HG03159 (cell line): Measurements from ENCODE around the gene RAB34.

Source experiments
- ATAC-seq: cut with Tn5 transposase; IDR thresholded peaks from one replicate; pipeline ENCODE4 v1.9.1; 2021; ENCODE audit warnings: mild to moderate bottlenecking, moderate library complexity; ENCODE audit not compliant: unreplicated experiment

RAB34 gene

GRCh38 chr17:28712705-28713415, 4.8 kb downstream of the RAB34 start:
- ATAC-seq = no peak

- ATAC-seq = no peak
Measured at GRCh38 chr17:28712032-28712704, 5.5 kb downstream of the RAB34 start.

GRCh38 chr17:28711723-28712031, 6.0 kb downstream of the RAB34 start, which contains the start of gene PROCA1:
Gene PROCA1 (minus strand): TSS chr17:28711888. CDS start chr17:28711660, 228 bp downstream.
- ATAC-seq = peak; percentile 17

GRCh38 chr17:28710861-28711722, 6.6 kb downstream of the RAB34 start:
- ATAC-seq = peak; percentile 71

GRCh38 chr17:28707339-28707720, 10.3 kb downstream of the RAB34 start:
- ATAC-seq = no peak

- ATAC-seq = no peak
Measured at GRCh38 chr17:28706471-28707338, 11.0 kb downstream of the RAB34 start.

GRCh38 chr17:28705728-28706334, 11.8 kb downstream of the RAB34 start:
- no peak for ATAC-seq

- no peak for ATAC-seq
Measured at GRCh38 chr17:28705074-28705659, 12.5 kb downstream of the RAB34 start.

- no peak for ATAC-seq
Measured at GRCh38 chr17:28704219-28704858, 13.3 kb downstream of the RAB34 start.

- no peak for ATAC-seq
Measured at GRCh38 chr17:28703552-28704218, 14.0 kb downstream of the RAB34 start.

- no peak for ATAC-seq
Measured at GRCh38 chr17:28702752-28703150, 14.9 kb downstream of the RAB34 start.

- ATAC-seq = no peak
Measured at GRCh38 chr17:28702026-28702751, 15.5 kb downstream of the RAB34 start.

- ATAC-seq = no peak
Measured at GRCh38 chr17:28700830-28701492, 16.7 kb downstream of the RAB34 start.

GRCh38 chr17:28700278-28700677, 17.4 kb downstream of the RAB34 start:
- no peak for ATAC-seq

GRCh38 chr17:28698253-28698941, 19.3 kb downstream of the RAB34 start:
- no peak for ATAC-seq

- ATAC-seq = no peak
Measured at GRCh38 chr17:28693869-28694268, 23.8 kb downstream of the RAB34 start.

- no peak for ATAC-seq
Measured at GRCh38 chr17:28689011-28689410, 28.7 kb downstream of the RAB34 start.
